NCI-H2107 treated with DMSO at 0.1 percent for 48 hours (cell line): ENCODE measurements around the gene SULT2B1.
A peak's percentile ranks its signal among the peaks of the same experiment; 100 is the strongest.

ENCODE experiments used
- DNase-seq: peaks from one replicate; lab custom pipeline; 2025; ENCODE audit not compliant: unreplicated experiment; lab: John Stamatoyannopoulos, UW

Gene SULT2B1

DNA sequence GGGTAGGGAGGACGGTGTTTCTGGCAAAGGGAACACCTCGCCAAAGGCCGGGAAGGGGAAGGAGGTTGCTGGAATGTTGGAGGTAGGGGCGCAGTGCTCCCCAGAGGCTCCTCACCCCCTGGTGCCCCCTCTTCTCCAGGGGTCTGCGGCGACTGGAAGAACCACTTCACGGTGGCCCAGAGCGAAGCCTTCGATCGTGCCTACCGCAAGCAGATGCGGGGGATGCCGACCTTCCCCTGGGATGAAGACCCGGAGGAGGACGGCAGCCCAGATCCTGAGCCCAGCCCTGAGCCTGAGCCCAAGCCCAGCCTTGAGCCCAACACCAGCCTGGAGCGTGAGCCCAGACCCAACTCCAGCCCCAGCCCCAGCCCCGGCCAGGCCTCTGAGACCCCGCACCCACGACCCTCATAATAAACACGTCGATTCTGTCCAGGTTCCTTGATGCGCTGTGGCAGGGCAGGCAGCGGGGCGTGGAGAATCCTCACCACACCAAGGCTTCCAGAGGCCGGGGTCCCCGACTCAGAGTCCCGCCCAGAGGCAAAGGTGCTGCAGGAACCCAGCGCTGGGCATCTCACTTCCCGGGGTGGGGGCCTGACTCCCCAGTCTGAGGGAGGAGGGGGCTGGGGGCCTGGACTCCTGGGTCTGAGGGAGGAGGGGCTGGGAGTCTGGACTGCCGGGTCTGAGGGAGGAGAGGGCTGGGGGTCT lies 47.2 kb downstream of the SULT2B1 start:
- no peak for DNase-seq

- DNase-seq = no peak
Measured at GRCh38 chr19:48600679-48601417, 48.9 kb downstream of the SULT2B1 start.

DNA sequence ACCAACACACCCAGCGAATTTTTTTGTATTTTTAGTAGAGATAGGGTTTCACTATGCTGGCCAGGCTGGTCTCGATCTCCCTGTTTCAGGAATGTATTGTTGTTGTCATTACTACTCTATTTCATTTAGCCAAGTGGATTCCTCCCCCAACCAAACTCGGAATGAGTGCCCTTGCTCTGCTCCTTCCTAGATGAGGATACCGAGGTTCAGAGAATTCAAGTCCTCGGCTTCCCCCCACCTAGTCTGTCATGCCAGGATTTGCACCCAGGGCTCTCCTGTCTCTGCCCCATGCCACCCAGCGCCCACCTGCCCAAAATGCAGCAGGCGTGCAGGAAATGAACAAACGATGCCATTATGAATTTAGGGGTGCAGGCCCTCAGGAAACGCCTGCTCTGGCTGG lies 51.0 kb downstream of the SULT2B1 start:
- DNase-seq = no peak

DNA sequence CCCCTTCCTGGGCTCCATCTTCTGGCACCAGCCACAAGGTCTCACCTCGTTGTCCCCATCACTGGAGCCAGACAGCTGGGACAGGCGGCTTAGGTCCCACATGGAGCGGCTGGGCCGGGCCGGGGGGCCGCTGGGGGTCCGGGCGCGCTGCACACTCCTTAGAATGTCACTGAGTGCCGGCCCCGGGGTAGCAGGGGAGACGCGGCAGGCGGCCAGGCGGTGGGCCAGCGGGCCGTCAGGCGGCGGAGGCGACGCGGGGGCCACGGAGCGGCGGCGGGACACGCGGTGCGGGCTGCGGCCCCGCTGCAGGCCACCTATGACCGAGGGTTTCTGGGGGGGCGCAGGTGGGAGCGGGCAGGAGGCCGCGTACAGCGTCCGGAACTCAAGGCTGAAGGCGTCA lies 51.5 kb downstream of the SULT2B1 start:
- no peak for DNase-seq

DNA sequence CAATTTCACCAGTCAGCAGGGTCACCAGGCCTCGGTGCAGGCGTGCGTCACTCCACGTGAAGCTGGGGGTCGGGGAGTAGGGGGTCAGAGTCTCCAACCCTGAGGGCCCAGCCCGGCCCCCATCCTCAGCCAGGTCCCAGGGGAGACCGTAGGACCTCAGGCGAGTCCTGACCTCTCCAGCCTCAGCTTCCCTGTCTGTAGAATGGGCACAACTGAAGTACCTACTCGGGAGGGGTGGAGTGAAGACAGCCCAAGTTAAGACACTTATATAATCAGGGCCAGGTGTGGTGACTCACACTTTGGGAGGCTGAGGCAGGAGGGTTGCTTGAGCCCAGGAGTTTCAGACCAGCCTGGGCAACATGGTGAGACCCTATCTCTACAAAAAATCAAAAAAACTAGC lies 51.9 kb downstream of the SULT2B1 start:
- no peak for DNase-seq

DNA sequence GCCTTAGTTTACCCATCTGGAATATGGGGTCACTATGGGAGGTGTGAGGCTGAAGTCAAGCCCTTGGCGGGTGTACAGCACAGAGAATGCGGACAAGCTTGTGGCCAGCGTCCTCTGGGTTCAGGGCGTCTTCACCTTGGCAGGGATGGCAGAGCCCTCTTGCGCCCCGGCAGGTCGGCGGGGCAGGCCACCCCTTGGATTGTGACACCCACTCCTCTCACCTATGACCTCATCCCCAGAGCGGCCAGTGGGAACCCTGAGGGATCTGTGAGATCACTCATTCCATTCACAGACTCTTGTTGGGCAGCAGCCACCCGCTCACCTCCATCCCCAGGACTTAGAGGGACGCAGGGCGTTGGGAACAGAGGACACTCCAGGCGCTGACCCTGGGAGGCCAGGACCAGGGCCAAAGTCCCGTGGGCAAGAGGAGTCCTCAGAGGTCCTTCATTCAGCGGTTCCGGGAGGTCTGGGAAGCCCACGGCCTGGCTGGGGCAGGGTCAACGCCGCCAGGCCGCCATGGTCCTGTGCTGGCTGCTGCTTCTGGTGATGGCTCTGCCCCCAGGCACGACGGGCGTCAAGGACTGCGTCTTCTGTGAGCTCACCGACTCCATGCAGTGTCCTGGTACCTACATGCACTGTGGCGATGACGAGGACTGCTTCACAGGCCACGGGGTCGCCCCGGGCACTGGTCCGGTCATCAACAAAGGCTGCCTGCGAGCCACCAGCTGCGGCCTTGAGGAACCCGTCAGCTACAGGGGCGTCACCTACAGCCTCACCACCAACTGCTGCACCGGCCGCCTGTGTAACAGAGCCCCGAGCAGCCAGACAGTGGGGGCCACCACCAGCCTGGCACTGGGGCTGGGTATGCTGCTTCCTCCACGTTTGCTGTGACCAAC lies 54.7 kb downstream of the SULT2B1 start, which contains the start of gene SPACA4:
SPACA4 (plus strand) TSS at position 280 of the 896 bp plus-strand sequence; CDS start at position 517, 237 bp downstream.
- no peak for DNase-seq

DNA sequence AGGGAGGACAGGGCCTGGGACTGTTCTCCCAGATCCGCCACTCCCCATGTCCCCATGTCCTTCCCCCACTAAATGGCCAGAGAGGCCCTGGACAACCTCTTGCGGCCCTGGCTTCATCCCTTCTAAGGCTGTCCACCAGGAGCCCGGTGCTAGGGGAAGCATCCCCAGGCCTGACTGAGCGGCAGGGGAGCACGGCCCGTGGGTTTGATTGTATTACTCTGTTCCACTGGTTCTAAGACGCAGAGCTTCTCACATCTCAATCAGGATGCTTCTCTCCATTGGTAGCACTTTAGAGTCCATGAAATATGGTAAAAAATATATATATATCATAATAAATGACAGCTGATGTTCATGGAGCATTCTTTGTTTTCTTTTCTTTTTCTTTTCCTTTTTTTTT lies 55.4 kb downstream of the SULT2B1 start:
- DNase-seq = no peak

GRCh38 chr19:48608798-48609263 lies 56.9 kb downstream of the SULT2B1 start:
- peak; percentile 53 for DNase-seq

- no peak for DNase-seq
Measured at GRCh38 chr19:48609571-48610108, 57.7 kb downstream of the SULT2B1 start.

DNA sequence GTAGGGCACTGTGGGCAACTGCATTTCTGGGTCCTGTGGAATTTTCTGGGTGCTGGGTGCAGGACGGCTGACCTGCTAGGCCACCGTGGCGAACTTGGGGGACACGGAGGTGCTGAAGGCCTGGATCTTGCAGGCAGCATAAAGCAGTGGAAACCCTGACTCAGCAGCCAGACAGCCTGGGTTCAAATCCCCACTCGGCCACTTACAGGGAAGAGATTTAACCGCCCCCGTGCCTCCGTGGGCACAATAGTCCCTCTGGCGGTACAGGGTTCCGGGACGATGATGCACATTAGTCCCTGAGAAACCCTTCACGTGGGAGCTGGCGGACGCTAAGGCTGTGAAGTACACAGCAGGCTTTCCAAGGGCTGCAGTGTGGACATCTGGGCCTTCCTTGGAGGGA lies 59.9 kb downstream of the SULT2B1 start:
- DNase-seq = no peak

DNA sequence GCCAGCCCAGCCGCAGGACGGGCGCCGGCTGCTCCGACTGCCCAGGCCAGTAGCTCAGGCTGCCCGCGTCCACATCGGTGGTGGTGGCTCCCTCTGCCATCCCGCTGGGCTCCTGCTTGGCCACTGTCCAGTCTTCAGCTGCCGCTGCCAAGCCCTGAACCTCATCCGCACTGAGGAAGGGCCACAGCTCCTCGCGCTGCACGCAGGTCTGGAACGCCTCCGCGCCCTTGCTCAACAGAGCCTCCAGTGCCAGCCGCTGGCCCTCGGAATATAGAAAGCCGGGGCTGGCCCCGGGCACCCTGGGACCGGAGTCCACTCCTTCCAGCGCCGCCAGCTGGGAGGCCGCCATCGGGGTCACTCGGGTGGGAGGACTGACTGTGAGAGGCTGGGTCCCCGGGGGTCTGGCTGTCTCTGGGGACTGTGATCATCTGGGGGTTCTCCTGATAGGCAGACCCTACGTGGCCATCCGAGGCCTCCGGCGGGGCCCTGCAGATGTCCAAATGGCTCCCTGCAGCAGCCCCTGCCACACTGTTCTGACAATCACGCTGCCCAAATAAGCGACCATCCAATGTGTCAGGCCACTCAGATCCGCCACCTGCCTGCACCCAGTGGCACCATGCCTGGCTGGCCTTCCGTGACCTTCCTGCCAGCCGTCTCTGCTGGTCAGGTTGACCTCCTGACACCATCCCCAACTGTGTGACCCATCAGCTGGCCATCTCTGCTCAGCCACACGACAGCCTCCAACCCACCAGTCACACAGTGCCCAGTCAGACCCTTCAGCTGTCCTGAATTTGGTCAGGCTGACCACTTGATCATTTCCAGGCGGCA lies 61.3 kb downstream of the SULT2B1 start:
- DNase-seq = no peak

GRCh38 chr19:48613852-48614435 lies 62.0 kb downstream of the SULT2B1 start:
- DNase-seq = no peak

DNA sequence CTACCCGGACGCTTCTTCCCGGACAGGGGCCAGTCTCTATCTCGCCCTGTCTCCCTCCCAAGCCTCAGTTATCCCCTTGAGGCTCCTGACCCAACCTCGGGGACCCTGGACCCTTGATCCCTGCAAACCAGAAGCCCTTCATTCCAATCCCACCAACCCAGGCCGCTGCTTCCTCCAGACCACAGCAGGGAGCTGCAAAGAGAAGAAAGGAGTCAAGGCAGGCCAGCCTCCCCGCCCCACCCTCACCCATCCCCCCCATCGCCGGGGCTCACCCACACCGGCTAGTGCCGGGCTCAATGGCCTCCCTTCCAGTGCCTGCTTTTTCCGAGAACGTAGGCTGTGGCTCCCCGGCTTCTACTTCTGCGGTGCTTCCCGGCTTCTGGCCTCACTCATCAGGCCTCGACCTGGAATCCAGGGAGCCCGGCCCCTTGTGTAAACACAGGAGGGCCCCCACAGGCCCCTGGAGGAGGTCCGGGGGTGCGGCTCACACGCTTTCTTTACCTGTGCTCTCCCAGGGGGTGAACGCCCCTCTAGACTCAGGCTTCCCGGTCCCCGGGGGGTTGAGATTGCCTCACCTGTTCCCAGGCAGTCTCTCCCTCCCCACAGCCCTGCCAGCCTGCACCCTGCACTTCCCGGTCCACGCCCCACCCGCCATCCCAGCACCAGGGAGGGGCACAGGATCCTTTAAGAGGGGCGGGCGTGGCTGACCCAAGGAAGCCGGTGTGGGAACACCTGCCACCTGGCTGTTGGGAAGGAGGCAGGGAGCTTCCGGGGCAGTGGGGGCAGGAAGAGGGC lies 62.7 kb downstream of the SULT2B1 start, which contains the start of gene FAM83E:
FAM83E (minus strand) TSS at position 641 of the 795 bp plus-strand sequence. CDS start 1,704 bp downstream, outside the sequence.
- DNase-seq = peak; percentile 29

- no peak for DNase-seq
Measured at GRCh38 chr19:48615231-48616040, 63.5 kb downstream of the SULT2B1 start.

GRCh38 chr19:48616041-48616436 lies 64.1 kb downstream of the SULT2B1 start:
- DNase-seq = no peak

DNA sequence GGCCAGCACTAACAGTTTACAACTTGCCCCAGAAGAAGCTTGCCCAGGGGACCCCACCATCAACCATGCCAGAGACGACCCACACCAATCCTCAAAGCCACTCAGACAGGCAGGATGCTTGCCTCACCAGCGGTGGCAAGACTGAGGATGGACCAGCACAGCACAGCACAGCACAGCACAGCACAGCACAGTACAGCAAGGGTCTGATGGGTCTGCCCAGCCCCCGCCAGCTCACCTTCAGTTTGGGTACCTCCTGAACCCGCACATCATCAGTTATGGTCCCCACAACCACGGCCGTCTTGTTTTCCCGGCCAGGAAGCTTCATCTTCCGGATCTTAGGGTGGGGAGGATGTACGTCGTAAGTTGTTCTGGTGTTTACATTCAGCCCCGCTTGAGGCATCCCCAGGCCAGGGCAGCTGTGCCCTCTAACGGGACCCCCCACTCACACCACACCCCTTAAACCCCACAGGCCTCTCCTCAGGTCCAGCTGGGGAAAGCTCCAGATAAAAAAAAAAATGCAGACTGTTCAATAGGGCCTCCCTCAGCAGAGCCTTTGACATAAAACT lies 64.6 kb downstream of the SULT2B1 start:
- DNase-seq = no peak

DNA sequence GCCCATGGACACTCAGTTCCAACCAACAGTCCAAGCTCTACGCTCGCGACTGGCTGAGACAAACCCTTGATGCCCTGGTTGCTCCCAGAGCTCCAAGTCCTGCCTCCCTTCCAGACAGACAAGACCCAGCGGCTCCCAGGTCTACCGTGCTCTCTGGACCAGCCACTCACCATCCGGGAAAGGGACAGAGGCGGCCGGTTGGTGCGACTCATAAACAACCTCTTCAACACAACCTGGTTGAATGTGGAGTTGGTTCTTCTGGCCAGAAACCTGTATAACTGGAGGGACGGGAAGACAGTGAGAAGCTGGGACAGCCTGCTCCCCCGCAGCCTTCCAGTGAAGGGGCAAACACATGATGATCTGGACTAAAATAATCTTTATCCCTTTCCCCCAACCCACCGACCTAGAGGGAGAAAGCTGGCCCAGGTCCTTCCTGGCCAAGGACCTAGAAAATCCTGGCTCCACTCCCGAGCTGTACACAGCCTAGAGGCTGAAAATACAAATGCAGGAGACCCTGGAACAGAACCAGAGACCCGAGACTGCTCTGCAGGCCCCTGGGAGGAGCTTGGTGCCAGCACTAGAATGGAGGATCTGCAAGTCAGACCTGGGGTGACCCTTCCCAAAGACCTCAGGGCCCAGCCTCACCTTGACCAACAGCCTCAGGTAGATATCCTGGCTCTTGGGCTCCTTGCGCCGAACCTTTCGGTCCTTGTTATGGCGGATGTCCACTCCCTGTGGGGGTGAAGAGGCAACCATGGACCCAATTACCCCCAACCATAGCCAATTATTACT lies 65.4 kb downstream of the SULT2B1 start:
- no peak for DNase-seq
